SK-N-SH treated with all-trans-retinoic acid at 6 μM for 48 hours (cell line): ENCODE data around the gene CSRP1.
"Not testable (repeated sequence)": the region's sequence is repeated elsewhere in the genome, so short reads cannot be mapped to it uniquely, and the experiment has no call there.

Experiments used
- ATAC-seq: fragments of 200-7000 bp; cut with Tn5 transposase; 3 replicates; pipeline ENCODE4 v1.9.1; 2020; ENCODE audit warnings: mild to moderate bottlenecking, moderate library complexity
- ARNTL ChIP-seq: fragments of 450-650 bp; formaldehyde crosslinking; IDR thresholded peaks from 2 replicates; pipeline ENCODE4 v1.5.0; 2020; ENCODE audit warnings: low read depth, mild to moderate bottlenecking, moderate library complexity, borderline replicate concordance
- CSDC2 ChIP-seq: fragments of 250-450 bp; sonication (Bioruptor Pico); IDR thresholded peaks from 2 replicates; pipeline ENCODE4 v1.5.0; 2020; ENCODE audit warnings: mild to moderate bottlenecking, moderate library complexity
- ESRRG ChIP-seq: fragments of 250-450 bp; sonication (Bioruptor Pico); IDR thresholded peaks from 2 replicates; pipeline ENCODE4 v1.6.1; 2021; ENCODE audit warnings: mild to moderate bottlenecking
- GLIS3 ChIP-seq: fragments of 250-450 bp; sonication (Bioruptor Pico); IDR thresholded peaks from 2 replicates; pipeline ENCODE4 v1.5.0; 2020; ENCODE audit warnings: mild to moderate bottlenecking, moderate library complexity
- OSR1 ChIP-seq: fragments of 250-450 bp; sonication (Bioruptor Pico); IDR thresholded peaks from 2 replicates; pipeline ENCODE4 v1.8.0; 2022; ENCODE audit warnings: moderate library complexity, mild to moderate bottlenecking, inconsistent platforms
- RARB ChIP-seq: fragments of 250-450 bp; sonication (Bioruptor Pico); IDR thresholded peaks from 2 replicates; pipeline ENCODE4 v1.8.0; 2021; ENCODE audit warnings: mild to moderate bottlenecking, moderate library complexity
- SNAI2 ChIP-seq: fragments of 250-450 bp; sonication (Bioruptor Pico); IDR thresholded peaks from 2 replicates; pipeline ENCODE4 v1.5.0; 2020; ENCODE audit warnings: mild to moderate bottlenecking, moderate library complexity
- TCF4 ChIP-seq: fragments of 250-450 bp; sonication (Bioruptor Pico); IDR thresholded peaks from 2 replicates; pipeline ENCODE4 v1.8.0; 2021; ENCODE audit warnings: mild to moderate bottlenecking, moderate library complexity, borderline replicate concordance
- ZFP3 ChIP-seq: fragments of 250-450 bp; sonication (Bioruptor Pico); IDR thresholded peaks from 2 replicates; pipeline ENCODE4 v1.5.0; 2020; ENCODE audit warnings: mild to moderate bottlenecking, moderate library complexity
- ZFP30 ChIP-seq: fragments of 450-650 bp; formaldehyde crosslinking; IDR thresholded peaks from 2 replicates; pipeline ENCODE4 v1.5.0; 2022; ENCODE audit warnings: mild to moderate bottlenecking, moderate library complexity
- ZNF565 ChIP-seq: fragments of 450-650 bp; formaldehyde crosslinking; conservative IDR thresholded peaks from 2 replicates; pipeline ENCODE4 v1.5.0; 2020; ENCODE audit warnings: low read depth, mild to moderate bottlenecking, moderate library complexity
- ZNF70 ChIP-seq: fragments of 450-650 bp; formaldehyde crosslinking; IDR thresholded peaks from 2 replicates; pipeline ENCODE4 v1.5.0; 2020; ENCODE audit warnings: mild to moderate bottlenecking, moderate library complexity
- TF ChIP-seq, protein P1 (sequence below): fragments of 250-450 bp; sonication (Bioruptor Pico); IDR thresholded peaks from 2 replicates; pipeline ENCODE4 v1.8.0; 2021; ENCODE audit warnings: low read depth, mild to moderate bottlenecking, moderate library complexity, borderline replicate concordance
- TF ChIP-seq, protein P2 (sequence below): fragments of 250-450 bp; sonication (Bioruptor Pico); IDR thresholded peaks from 2 replicates; pipeline ENCODE4 v1.5.1; 2021; ENCODE audit warnings: mild to moderate bottlenecking, moderate library complexity
- TF ChIP-seq, protein P3 (sequence below): fragments of 250-450 bp; sonication (Bioruptor Pico); IDR thresholded peaks from 2 replicates; pipeline ENCODE4 v1.8.0; 2020; ENCODE audit warnings: mild to moderate bottlenecking, moderate library complexity, borderline replicate concordance
- TF ChIP-seq, protein P4 (sequence below): fragments of 250-450 bp; sonication (Bioruptor Pico); IDR thresholded peaks from 2 replicates; pipeline ENCODE4 v1.5.0; 2020; ENCODE audit warnings: mild to moderate bottlenecking, moderate library complexity
- TF ChIP-seq, protein P5 (sequence below): fragments of 250-450 bp; sonication (Bioruptor Pico); IDR thresholded peaks from 2 replicates; pipeline ENCODE4 v1.5.1; 2020; ENCODE audit warnings: low read depth, mild to moderate bottlenecking, moderate library complexity

Gene CSRP1

DNA sequence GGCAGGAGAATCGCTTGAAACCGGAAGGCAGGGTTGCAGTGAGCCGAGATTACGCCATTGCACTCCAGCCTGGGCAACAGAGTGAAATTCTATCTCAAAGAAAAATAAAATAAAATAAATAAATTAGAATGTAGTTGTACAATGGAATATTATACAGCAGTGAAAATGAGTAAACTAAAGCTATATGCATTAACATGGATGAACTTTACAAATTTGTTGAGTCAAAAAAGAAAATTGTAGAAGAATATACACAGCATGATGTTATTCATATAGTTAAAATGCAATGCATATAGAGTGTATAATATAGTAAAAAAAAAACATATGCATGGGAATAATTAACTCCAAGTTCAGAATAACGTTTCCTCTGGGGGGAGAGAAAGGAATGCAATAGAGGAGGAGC lies 21.0 kb upstream of the CSRP1 start:
- TF ChIP-seq, protein P1, sequence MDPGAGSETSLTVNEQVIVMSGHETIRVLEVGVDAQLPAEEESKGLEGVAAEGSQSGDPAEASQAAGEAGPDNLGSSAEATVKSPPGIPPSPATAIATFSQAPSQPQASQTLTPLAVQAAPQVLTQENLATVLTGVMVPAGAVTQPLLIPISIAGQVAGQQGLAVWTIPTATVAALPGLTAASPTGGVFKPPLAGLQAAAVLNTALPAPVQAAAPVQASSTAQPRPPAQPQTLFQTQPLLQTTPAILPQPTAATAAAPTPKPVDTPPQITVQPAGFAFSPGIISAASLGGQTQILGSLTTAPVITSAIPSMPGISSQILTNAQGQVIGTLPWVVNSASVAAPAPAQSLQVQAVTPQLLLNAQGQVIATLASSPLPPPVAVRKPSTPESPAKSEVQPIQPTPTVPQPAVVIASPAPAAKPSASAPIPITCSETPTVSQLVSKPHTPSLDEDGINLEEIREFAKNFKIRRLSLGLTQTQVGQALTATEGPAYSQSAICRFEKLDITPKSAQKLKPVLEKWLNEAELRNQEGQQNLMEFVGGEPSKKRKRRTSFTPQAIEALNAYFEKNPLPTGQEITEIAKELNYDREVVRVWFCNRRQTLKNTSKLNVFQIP (CRISPR knock-in tag) = no peak
- TF ChIP-seq ZNF565 (CRISPR knock-in tag) = no peak
- TF ChIP-seq, protein P2, sequence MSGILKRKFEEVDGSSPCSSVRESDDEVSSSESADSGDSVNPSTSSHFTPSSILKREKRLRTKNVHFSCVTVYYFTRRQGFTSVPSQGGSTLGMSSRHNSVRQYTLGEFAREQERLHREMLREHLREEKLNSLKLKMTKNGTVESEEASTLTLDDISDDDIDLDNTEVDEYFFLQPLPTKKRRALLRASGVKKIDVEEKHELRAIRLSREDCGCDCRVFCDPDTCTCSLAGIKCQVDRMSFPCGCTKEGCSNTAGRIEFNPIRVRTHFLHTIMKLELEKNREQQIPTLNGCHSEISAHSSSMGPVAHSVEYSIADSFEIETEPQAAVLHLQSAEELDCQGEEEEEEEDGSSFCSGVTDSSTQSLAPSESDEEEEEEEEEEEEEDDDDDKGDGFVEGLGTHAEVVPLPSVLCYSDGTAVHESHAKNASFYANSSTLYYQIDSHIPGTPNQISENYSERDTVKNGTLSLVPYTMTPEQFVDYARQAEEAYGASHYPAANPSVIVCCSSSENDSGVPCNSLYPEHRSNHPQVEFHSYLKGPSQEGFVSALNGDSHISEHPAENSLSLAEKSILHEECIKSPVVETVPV = no peak
- TF ChIP-seq, protein P3, sequence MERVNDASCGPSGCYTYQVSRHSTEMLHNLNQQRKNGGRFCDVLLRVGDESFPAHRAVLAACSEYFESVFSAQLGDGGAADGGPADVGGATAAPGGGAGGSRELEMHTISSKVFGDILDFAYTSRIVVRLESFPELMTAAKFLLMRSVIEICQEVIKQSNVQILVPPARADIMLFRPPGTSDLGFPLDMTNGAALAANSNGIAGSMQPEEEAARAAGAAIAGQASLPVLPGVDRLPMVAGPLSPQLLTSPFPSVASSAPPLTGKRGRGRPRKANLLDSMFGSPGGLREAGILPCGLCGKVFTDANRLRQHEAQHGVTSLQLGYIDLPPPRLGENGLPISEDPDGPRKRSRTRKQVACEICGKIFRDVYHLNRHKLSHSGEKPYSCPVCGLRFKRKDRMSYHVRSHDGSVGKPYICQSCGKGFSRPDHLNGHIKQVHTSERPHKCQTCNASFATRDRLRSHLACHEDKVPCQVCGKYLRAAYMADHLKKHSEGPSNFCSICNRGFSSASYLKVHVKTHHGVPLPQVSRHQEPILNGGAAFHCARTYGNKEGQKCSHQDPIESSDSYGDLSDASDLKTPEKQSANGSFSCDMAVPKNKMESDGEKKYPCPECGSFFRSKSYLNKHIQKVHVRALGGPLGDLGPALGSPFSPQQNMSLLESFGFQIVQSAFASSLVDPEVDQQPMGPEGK = no peak
- TF ChIP-seq TCF4 = no peak
- TF ChIP-seq, protein P4, sequence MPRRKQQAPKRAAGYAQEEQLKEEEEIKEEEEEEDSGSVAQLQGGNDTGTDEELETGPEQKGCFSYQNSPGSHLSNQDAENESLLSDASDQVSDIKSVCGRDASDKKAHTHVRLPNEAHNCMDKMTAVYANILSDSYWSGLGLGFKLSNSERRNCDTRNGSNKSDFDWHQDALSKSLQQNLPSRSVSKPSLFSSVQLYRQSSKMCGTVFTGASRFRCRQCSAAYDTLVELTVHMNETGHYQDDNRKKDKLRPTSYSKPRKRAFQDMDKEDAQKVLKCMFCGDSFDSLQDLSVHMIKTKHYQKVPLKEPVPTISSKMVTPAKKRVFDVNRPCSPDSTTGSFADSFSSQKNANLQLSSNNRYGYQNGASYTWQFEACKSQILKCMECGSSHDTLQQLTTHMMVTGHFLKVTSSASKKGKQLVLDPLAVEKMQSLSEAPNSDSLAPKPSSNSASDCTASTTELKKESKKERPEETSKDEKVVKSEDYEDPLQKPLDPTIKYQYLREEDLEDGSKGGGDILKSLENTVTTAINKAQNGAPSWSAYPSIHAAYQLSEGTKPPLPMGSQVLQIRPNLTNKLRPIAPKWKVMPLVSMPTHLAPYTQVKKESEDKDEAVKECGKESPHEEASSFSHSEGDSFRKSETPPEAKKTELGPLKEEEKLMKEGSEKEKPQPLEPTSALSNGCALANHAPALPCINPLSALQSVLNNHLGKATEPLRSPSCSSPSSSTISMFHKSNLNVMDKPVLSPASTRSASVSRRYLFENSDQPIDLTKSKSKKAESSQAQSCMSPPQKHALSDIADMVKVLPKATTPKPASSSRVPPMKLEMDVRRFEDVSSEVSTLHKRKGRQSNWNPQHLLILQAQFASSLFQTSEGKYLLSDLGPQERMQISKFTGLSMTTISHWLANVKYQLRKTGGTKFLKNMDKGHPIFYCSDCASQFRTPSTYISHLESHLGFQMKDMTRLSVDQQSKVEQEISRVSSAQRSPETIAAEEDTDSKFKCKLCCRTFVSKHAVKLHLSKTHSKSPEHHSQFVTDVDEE = no peak
- no peak for TF ChIP-seq ARNTL (CRISPR knock-in tag)
- TF ChIP-seq ZFP30 (CRISPR knock-in tag) = no peak
- no peak for TF ChIP-seq SNAI2 (CRISPR knock-in tag)
- TF ChIP-seq, all 23 proteins: peak for 0
- no peak for ATAC-seq

DNA sequence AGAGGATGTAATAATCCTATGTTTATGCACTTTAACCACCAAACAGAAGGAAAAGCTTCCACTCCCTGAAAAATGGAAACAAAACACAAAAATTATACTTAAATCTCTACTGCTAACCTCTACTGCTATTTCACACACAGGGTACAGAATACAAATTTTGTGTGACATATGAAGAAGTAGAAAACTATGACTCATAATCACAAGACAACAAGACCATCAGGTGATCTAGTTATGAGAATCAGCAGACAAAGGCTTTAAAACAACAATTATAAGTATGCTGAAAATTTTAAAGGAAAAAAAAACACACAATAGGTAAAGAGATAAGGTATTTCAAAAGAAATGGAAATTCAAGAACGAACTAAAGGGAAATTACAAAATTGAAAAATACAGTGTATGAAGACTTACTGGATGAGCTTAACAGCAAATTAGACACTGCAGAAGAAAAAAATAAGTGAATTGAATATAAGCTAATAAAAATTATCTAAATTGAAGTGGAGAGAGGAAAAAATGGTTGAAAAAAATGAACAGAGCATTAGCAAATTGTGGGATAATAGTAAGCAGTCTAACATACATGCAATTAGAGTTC lies 18.4 kb upstream of the CSRP1 start:
- TF ChIP-seq, protein P5, sequence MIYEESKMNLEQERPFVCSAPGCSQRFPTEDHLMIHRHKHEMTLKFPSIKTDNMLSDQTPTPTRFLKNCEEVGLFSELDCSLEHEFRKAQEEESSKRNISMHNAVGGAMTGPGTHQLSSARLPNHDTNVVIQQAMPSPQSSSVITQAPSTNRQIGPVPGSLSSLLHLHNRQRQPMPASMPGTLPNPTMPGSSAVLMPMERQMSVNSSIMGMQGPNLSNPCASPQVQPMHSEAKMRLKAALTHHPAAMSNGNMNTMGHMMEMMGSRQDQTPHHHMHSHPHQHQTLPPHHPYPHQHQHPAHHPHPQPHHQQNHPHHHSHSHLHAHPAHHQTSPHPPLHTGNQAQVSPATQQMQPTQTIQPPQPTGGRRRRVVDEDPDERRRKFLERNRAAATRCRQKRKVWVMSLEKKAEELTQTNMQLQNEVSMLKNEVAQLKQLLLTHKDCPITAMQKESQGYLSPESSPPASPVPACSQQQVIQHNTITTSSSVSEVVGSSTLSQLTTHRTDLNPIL (CRISPR knock-in tag) = no peak
- TF ChIP-seq GLIS3 (CRISPR knock-in tag) (no peak), RARB (CRISPR knock-in tag) (no peak), ZNF565 (CRISPR knock-in tag) (no peak), ZFP30 (CRISPR knock-in tag) (no peak), ZNF70 (CRISPR knock-in tag) (no peak), ESRRG (no peak), OSR1 (no peak), CSDC2 (no peak), SNAI2 (CRISPR knock-in tag) (no peak), TCF4 (no peak), ZFP3 (CRISPR knock-in tag) (no peak)
- TF ChIP-seq, protein P4 = no peak
- TF ChIP-seq, protein P3 = no peak
- ATAC-seq = no peak

DNA sequence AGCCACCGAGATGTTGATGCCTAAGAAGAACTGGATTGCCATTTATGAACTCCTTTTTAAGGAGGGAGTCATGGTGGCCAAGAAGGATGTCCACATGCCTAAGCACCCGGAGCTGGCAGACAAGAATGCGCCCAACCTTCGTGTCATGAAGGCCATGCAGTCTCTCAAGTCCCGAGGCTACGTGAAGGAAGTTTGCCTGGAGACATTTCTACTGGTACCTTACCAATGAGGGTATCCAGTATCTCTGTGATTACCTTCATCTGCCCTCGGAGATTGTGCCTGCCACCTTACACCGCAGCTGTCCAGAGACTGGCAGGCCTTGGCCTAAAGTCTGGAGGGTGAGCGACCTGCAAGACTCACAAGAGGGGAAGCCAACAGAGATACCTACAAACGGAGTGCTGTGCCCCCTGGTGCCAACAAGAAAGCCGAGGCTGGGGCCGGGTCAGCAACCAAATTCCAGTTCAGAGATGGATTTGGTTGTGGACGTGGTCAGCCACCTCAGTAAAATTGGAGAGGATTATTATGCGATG lies 13.2 kb upstream of the CSRP1 start:
- not testable (repeated sequence) for ATAC-seq
